Neural cell (in vitro differentiated cells): ENCODE data around the gene CDH8. TPM values are rescaled to one million over a fixed set of nuclear protein-coding genes. Genes with fewer than 3 reads are reported as not detected.

Source experiments
- H2AFZ ChIP-seq: fragments of 200-600, 300-800 bp; sonication (generic), shearing (Covaris generic); 2 replicates; pipeline ENCODE4 v1.6.0; 2014; ENCODE audit warnings: low read depth, mild to moderate bottlenecking, antibody characterized with exemption, low read length, moderate library complexity
- H3F3A ChIP-seq: fragments of 200-600 bp; shearing (Covaris generic); 2 replicates; pipeline ENCODE4 v1.6.1; 2016; ENCODE audit warnings: mild to moderate bottlenecking, moderate library complexity, mixed read lengths, antibody characterized with exemption, low read length; ENCODE audit not compliant: insufficient read depth, poor library complexity, severe bottlenecking
- H3K27ac ChIP-seq: fragments of 200-600, 300-800 bp; sonication (generic), shearing (Covaris generic); 2 replicates; pipeline ENCODE4 v1.5.1; 2014; ENCODE audit warnings: mild to moderate bottlenecking, low read length, moderate library complexity
- H3K27me3 ChIP-seq: fragments of 300-800, 200-600 bp; sonication (generic), shearing (Covaris generic); 2 replicates; pipeline ENCODE4 v1.6.0; 2014; ENCODE audit warnings: mild to moderate bottlenecking, low read depth, low read length, moderate library complexity; ENCODE audit not compliant: insufficient read depth
- H3K36me3 ChIP-seq: fragments of 300-800, 200-600 bp; sonication (generic), shearing (Covaris generic); 2 replicates; pipeline ENCODE4 v1.5.1; 2014; ENCODE audit warnings: mild to moderate bottlenecking, antibody characterized with exemption, low read length, moderate library complexity; ENCODE audit not compliant: insufficient read depth
- H3K4me2 ChIP-seq: fragments of 300-800, 200-600 bp; sonication (generic), shearing (Covaris generic); 2 replicates; pipeline ENCODE4 v1.6.0; 2014; ENCODE audit warnings: mild to moderate bottlenecking, low read length
- H3K4me3 ChIP-seq: fragments of 300-800, 200-600 bp; sonication (generic), shearing (Covaris generic); 2 replicates; pipeline ENCODE4 v1.5.1; 2014; ENCODE audit warnings: mild to moderate bottlenecking, low read length, moderate library complexity
- H3K79me2 ChIP-seq: fragments of 200-600 bp; shearing (Covaris generic); replicated peaks from 2 replicates; pipeline ENCODE4 v1.6.0; 2014; ENCODE audit warnings: mild to moderate bottlenecking, low read length, moderate library complexity; ENCODE audit not compliant: insufficient read depth
- H3K9ac ChIP-seq: fragments of 300-800, 200-600 bp; sonication (generic), shearing (Covaris generic); 2 replicates; pipeline ENCODE4 v1.6.1; 2016; ENCODE audit warnings: mild to moderate bottlenecking, low read length, mixed read lengths
- H3K9me2 ChIP-seq: fragments of 200-600 bp; shearing (Covaris generic); 2 replicates; pipeline ENCODE4 v1.6.1; 2016; ENCODE audit warnings: mild to moderate bottlenecking, low read length, mixed read lengths; ENCODE audit not compliant: insufficient read depth
- H3K9me3 ChIP-seq: fragments of 200-600, 300-800 bp; sonication (generic), shearing (Covaris generic); 2 replicates; pipeline ENCODE4 v1.6.1; 2016; ENCODE audit warnings: mild to moderate bottlenecking, mixed run types, low read length, moderate library complexity, mixed read lengths
- H4K20me1 ChIP-seq: fragments of 200-600 bp; shearing (Covaris generic); 2 replicates; pipeline ENCODE4 v1.6.1; 2016; ENCODE audit warnings: mild to moderate bottlenecking, mixed run types; ENCODE audit not compliant: insufficient read depth
- CTCF ChIP-seq: fragments of 450-650 bp; IDR thresholded peaks from 2 replicates; pipeline ENCODE4 v1.5.1; 2014; ENCODE audit warnings: antibody characterized with exemption, mild to moderate bottlenecking, moderate library complexity; ENCODE audit not compliant: poor library complexity, severe bottlenecking
- EP300 ChIP-seq: fragments of 450-650 bp; conservative IDR thresholded peaks from 2 replicates; pipeline ENCODE4 v1.6.1; 2014; ENCODE audit warnings: antibody characterized with exemption, mild to moderate bottlenecking, moderate library complexity; ENCODE audit not compliant: poor library complexity, severe bottlenecking
- EZH2 ChIP-seq: fragments of 200-600, 300-800 bp; shearing (Covaris generic), sonication (generic); IDR thresholded peaks from 2 replicates; pipeline ENCODE4 v1.6.1; 2014; ENCODE audit warnings: antibody characterized with exemption, low read length, borderline replicate concordance, mild to moderate bottlenecking; ENCODE audit not compliant: insufficient read depth, poor library complexity, severe bottlenecking
- MXI1 ChIP-seq: fragments of 450-650 bp; conservative IDR thresholded peaks from 2 replicates; pipeline ENCODE4 v1.6.1; 2014; ENCODE audit warnings: antibody characterized with exemption, mild to moderate bottlenecking; ENCODE audit not compliant: poor library complexity, severe bottlenecking
- POLR2AphosphoS5 ChIP-seq: IDR thresholded peaks from 2 replicates; pipeline ENCODE4 v1.6.1; 2012
- RAD21 ChIP-seq: fragments of 450-650 bp; conservative IDR thresholded peaks from 2 replicates; pipeline ENCODE4 v1.6.1; 2014; ENCODE audit warnings: antibody characterized with exemption, mild to moderate bottlenecking, moderate library complexity
- REST ChIP-seq: IDR thresholded peaks from 2 replicates; pipeline ENCODE4 v1.6.1; 2012; ENCODE audit warnings: borderline replicate concordance
- SMC3 ChIP-seq: fragments of 450-650 bp; conservative IDR thresholded peaks from 2 replicates; pipeline ENCODE4 v1.6.1; 2014; ENCODE audit warnings: antibody characterized with exemption, mild to moderate bottlenecking, moderate library complexity; ENCODE audit not compliant: poor library complexity
- TAF1 ChIP-seq: IDR thresholded peaks from 2 replicates; pipeline ENCODE4 v1.6.1; 2012; ENCODE audit warnings: low read depth
- polyA plus RNA-seq: library from polyadenylated mRNA; depleted of rRNA; stranded (reverse); fragments of >200 nt; gene quantifications from 2 replicates; pipeline ENCODE4 v1.2.3, GENCODE V29; 2014

CDH8 gene
- polyA plus RNA-seq, 1 donor from 2014 or later, result 5.0 TPM

- H3K9ac ChIP-seq, result no peak overlapping the region
- TF ChIP-seq TAF1 (no peak), POLR2AphosphoS5 (no peak), EZH2 (no peak), REST (no peak), MXI1 (no peak), SMC3 (no peak), CTCF (no peak), RAD21 (no peak), EP300 (no peak)
- H3K9me3 ChIP-seq, result no peaks in the 10 kb centered on the region
- no peak overlapping the region for H3K4me3 ChIP-seq
- no peaks in the 10 kb centered on the region for H3K36me3 ChIP-seq
- H2AFZ ChIP-seq, result no peak overlapping the region
- no peak overlapping the region for H3K4me2 ChIP-seq
- H3K27ac ChIP-seq, result no peak overlapping the region
- no peaks in the 10 kb centered on the region for H3K27me3 ChIP-seq
- H4K20me1 ChIP-seq, result no peaks in the 10 kb centered on the region
- H3F3A ChIP-seq, result no peaks in the 10 kb centered on the region
- H3K9me2 ChIP-seq, result no peaks in the 10 kb centered on the region
- H3K79me2 ChIP-seq, result no peaks in the 10 kb centered on the region
Observed at GRCh38 chr16:61891460-61891859, 144.8 kb downstream of the CDH8 start.

GRCh38 chr16:61890386-61890785 lies 145.9 kb downstream of the CDH8 start:
- no peak overlapping the region for H3K27ac ChIP-seq
- H3K9ac ChIP-seq, result no peak overlapping the region
- no peak overlapping the region for H2AFZ ChIP-seq
- no peak overlapping the region for H3K4me3 ChIP-seq
- H3K36me3 ChIP-seq, result no peaks in the 10 kb centered on the region
- H3K79me2 ChIP-seq, result no peaks in the 10 kb centered on the region
- H3F3A ChIP-seq, result no peaks in the 10 kb centered on the region
- TF ChIP-seq CTCF, result no peak
- H3K27me3 ChIP-seq, result no peaks in the 10 kb centered on the region
- H3K9me2 ChIP-seq, result no peaks in the 10 kb centered on the region
- H3K4me2 ChIP-seq, result no peak overlapping the region
- H4K20me1 ChIP-seq, result no peaks in the 10 kb centered on the region
- no peaks in the 10 kb centered on the region for H3K9me3 ChIP-seq
